NCI-H526 (cell line): ENCODE data around the gene PDGFD.
"Not testable (repeated sequence)": the region's sequence is repeated elsewhere in the genome, so short reads cannot be mapped to it uniquely, and the experiment has no call there.

Experiments used
- DNase-seq, 2 experiments: peaks; one replicate each; lab custom pipeline; 2025; lab: John Stamatoyannopoulos, UW

The PDGFD gene

DNA sequence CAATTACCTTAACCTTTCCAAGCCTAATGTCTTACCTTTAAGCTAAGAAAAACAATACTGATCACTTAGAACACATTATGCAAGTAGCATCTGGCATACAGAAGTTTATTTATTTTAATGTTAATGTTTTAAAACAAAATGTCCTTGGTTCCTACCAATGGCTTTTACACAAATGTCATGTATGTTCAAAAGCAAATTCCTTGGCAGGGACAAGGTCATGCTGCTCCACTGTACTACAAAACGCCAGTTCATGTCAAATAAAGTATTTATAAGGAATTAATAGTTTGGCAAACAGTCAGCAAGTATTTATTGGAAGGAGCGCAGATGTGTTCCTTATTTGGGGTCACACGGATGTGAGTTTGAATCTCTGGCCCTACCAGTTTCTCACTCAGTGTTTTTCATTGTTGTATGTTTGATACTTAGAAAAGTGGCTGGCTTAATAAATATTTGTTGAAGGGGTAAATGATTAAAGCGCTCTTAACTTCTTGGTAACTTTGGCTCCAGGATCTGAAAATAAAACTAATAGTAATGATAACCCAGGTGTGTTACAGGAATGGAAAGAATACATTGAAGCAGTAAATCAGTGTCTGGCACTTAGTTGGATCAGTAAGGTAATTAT, 108.9 kb downstream of the PDGFD start:
- DNase-seq: no peak

DNA sequence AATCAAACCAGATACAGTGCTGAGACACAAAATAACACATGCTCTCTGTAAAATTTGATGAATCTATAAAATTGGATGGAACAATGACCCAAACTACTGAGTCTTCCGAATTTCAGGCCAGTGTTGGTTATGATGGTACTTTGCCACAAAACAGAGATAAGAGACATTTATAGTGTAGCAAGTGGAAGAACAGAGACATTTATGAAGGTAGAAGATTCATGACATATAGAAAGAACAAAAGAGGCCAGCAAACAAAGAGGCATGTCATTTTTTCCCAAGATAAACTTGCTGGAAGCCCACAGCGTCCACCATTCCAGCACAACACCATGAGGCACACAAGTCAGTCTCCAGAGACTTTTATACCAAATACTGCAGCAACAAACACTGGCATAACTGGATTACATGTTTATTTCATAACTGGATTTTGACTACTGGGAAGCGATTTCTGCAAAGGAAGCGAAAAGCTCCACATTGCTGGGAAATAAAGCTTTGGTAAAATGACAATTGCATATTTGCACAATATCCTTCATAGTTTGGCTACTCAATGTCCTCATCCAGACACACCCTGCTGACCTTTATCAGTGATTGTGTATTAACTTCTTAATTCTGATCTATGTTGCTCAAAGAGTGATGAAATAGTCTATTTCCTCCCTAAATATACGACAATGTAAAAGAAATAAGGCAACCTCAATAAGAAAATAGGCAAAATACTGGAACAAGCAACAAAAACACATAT, 110.0 kb downstream of the PDGFD start:
- no peak for DNase-seq

DNA sequence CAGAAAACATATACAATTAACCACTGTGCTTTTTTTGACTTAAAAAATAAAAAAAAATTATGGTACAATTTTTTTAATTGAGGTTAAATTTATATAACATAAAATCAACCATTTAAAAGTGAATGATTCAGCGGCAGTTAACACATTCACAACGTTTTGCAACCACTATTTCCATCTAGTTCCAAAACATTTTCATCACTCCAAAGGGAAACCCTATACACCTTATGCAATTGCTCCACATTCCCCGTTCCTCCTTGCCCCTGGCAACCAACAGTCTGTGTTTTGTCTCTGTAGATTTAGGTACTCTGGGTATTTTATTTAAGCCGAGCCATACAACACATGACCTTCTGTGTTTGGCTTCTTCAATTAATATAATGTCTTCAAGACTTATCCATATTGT, 112.2 kb downstream of the PDGFD start:
- DNase-seq: no peak

DNA sequence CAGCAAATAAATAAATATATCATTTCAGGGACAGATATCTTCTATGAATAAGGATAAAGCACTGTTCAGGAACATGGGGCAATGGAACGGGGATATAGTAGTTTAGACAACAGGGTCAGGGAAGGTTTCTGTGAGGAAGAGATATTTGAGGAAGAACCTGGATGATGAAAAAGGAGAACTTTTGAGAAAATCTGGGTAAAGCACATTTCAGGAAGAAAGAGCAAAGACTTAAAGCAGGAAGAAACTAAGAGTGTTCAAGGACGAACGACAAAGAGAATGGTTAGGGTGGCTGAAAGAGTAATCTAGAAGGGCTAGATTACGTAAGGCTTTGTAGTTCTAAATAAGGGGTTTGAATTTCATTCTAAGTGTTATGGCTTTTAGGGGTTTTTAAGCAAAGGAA, 114.8 kb downstream of the PDGFD start:
- DNase-seq: no peak

DNA sequence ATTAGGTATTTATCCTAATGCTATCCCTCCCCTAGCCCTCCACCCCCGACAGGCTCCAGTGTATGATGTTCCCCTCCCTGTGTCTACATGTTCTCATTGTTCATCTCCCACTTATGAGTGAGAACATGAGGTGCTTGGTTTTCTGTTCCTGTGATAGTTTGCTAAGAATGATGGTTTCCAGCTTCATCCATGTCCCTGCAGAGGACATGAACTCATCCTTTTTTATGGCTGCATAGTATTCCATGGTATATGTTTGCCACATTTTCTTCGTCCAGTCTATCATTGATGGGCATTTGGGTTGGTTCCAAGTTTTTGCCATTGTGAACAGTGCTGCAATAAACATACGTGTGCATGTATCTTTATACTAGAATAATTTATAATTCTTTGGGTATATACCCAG, 117.1 kb downstream of the PDGFD start:
- not testable (repeated sequence) for DNase-seq

DNA sequence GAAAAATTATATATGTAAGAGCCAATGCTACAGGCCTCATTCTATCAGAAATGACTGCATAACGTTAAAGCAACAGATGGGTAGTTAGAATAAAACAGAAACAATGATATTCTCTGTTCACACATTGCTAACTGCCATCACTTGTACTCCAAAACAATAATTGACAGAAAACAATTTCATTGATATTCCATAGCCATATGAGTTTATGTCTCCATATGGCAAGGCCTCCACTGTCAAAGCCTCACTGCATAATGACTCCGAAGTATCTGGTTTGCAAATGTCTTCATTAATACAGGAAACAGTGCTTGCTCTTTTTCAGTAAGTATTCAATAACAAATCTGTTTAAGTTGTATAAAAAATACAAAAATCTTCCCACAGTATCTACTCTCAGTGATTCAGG, 117.6 kb downstream of the PDGFD start:
- DNase-seq: no peak

DNA sequence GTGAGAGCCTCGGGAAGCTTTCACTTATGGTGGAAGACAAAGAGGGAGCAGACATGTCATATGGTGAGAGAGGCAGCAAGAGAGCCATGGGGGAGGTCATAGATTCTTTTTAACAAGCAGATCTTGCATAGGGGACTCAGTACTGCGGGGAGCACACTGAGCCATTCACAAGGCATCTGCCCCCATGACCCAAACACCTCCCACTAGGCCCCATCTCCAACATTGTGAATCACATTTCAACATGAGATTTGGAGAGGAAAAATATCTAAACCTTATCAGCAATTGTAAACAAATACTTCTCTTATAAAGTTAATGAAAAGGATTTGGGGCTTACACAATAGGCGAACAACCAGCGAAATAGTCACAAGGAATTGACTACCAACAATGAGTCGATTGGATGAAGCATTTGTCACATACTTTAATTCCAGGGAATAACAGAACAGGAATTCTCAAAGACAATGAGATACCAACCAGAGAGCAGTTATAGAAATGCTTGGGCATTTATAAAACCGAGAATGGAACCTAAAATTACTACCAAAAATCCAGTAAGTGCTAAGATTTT, 120.2 kb downstream of the PDGFD start:
- no peak for DNase-seq

DNA sequence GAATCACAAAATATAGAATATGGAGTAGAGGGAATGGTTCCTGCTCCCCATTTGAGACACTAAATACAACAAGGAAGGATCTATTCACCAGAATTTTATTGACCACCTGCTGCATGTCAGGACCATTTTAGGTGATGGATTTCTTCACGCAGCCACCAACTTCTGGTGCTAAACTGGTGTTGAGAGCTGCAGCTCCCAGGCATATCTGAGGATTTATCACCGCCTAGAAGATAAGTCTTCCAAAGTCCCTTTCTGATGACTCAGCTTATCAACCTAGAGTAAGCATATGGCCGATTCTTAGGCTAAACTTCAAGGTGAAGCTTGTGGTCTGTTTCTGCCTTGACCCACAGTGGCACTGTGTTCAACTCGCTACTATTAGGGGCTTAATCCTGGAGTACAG, 120.8 kb downstream of the PDGFD start:
- no peak for DNase-seq

DNA sequence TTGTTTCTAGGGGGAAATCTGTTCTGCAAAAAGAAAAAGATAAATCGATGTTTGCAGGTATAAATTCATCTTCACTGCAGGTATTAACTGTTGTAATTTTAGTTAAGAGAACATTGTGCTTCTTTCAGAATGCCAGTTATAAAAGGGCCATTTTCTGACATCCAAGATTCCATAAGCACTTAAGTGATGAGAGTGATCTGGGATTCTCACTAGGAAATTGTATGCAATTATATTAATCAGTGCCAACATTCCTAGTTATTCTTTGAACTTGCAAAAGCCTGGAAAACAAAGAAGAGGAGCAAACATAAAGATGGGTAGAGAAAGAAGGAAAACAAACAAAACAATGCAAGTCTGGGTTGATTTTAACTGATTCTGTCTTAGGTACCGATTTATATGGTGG, 122.2 kb downstream of the PDGFD start:
- no peak for DNase-seq

DNA sequence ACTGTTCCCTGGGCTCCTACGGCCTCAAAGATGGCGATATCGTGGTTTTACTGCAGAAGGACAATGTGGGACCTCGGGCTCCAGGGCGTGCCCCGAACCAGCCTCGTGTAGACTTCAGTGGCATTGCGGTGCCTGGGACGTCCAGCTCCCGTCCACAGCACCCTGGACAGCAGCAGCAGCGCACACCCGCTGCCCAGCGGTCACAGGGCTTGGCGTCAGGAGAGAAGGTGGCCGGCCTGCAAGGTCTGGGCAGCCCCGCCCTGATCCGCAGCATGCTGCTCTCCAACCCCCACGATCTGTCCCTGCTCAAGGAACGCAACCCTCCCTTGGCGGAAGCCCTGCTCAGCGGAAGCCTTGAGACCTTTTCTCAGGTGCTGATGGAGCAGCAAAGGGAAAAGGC, 127.0 kb downstream of the PDGFD start:
- DNase-seq: no peak

DNA sequence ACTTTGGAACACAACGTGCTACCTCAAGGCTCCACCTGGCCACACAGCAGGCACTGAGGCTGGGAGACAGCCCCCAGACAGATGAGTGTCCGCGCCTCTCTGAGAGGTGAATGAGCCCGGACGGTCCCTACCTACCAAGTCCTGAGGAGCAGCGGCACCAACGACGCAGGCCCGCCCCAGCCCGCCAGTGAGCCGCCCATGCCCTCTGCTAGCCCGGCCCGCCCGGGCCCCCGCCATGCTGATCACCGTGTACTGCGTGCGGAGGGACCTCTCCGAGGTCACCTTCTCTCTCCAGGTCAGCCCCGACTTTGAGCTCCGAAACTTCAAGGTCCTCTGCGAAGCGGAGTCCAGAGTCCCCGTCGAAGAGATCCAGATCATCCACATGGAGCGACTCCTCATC, 127.4 kb downstream of the PDGFD start, which contains the start of gene DDI1:
Gene DDI1, plus strand, starts transcription at position 53 of the 400 bp plus-strand sequence. Its CDS starts 183 bp downstream, at position 236.
- DNase-seq: no peak

DNA sequence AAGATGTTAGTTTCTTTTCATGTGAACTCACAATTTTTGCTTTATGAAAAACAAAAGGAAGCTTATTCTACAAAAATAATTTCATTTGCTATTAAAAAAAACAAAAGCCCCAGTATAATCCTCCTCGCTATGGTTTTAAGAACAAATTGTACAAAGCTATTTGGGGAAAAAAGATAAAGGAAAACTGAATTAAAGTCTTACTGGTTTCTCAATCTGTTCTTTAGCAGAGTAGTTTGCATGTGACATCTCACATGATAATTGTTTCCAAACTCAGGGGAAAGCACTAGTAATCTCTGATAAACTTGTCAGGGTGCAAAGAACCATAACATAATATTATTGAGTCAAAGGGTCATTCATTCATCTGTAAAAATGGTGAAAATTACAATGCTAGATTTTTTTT, 130.4 kb downstream of the PDGFD start:
- DNase-seq: no peak

DNA sequence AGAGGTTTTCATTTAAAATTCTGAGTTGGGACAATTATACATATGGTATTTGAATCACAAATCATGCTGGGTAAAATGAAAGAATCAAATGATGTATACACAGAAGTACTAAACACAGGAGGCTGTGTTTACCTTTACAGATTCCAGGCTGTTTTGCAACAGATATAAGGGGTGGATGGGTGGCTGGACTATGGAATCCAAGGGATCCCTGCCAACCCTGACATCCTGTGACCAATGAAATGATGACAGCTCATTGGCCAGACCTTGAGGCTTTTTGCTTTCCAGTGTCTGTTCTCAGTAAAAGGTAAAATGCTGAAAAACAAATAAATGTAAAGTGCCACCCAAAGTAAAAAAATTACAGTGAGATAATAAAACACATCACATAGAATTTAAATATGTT, 130.8 kb downstream of the PDGFD start:
- peak in 1 of 2 experiments; percentile 43 for DNase-seq

DNA sequence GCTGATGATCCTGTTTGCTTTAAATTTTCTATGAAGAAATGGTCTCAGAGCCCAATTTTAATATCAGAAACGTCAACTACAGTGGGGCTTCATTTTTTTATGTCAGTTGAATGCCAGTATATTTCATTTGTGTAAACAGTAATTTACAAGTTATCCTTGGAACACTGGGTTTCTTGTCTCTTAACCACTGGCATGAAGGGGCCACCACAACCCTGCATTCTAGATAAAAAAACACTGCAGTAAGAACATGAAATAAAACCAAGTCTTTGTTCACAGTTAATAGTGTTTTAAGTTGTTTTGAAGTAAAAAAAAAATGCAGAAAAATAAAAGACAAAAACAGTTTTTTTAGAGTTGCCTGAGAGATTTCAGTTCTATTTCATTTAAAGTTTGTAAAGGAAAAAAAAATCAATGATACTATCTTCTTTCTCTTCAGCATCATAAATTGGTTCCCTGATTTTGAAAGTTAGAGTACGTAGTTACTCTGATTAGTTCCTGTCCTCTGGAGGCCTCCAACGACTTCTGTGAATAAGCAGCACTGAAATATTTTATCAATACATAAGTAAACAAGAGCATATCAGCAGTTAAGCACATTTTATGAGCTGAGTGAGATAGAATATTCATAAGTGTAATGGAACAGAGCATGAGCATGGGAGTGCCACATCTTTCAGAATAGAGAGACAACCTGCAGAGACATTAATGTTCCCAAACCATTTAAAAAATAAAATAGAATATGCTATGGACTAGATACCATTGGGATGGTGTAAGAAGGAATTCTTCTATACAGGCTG, 135.3 kb downstream of the PDGFD start:
- DNase-seq: peak; percentile 56 to 70

DNA sequence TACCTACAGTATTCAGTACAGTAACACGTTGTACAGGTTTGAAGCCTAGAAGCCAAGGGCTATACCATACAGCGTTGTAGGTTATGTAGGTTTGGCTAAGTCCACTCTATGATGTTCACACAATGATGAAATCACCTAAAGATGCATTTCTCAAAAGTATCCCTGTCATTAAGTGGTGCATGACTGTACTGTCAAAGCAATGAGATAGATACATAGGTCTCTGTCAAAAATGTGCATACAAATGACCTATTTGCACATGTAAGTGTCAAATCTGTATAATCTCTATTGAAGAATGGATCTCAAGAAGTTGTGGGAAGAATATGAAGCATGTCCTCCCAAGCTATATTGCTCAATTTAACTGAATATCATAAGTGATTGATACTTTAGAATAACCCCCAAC, 139.4 kb downstream of the PDGFD start:
- DNase-seq: no peak

DNA sequence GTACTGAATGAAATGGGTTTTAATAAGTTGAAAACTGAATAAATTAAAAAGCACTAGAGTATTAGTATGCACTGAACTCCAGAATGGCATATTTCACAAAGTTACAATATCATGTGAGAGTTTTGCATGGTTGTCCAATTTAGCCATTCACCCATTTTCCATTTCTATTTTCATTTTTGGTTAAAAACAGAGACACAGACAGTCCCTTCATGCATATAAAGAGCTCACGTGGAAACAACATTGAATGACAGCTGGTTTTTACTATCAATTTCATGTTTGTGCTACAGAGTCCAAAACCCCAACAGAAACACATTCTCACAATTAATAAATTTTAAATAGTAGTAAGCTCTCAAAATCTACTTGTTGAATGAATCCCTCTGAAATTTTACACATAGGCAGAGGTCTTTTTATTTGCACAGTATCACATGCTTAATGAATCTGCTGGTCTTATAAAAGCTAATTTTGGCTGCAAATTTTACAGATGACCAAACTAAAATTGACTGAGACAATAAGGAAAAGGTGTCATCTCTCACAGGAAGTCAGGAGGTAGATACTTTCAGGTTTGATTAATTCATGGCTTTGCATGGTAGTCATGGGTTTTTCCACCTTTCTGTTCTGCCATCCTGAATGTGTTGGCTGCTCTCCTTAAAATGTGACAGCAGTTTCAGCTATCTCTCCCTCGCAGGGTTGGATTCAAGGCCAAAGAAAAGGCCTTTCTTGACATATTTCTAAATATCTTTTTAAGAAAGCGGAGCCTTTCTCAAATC, 148.1 kb downstream of the PDGFD start:
- DNase-seq: no peak

DNA sequence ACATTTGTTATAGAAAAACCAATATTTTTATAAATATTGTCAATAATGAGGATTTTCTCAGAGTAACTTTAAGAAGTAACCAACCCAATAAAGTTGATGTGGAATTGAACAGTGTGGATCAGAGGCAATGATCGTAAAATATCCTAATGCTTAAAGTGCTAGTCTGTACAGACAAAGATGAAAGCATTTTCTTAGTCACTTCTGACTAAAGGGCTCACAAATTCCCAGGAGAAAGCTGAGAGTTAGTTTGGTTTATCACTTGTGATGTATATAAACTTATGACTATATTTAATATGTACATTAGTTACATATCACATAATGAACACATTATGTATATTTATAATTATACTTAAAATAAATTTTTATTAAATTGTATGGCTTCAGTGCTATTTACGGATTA, 152.9 kb downstream of the PDGFD start:
- DNase-seq: no peak

DNA sequence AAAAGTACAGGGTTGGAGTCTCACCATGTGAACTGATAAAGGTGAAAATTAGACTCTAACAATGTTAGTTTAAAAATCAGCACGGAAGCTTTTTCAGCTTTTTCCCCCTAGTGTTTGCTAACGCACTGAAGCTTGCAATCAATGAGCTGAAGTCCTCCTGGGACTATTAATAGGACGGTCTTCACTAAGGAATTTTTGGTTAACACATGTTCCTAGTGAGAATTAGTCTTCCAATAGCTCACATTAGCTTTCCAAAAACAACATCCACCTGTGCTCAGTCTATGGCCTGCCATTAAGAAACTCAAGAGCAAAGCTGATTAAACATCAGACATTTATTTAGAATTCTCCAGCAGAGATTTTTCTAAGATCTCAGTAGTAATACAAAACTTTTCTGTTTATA, 154.2 kb downstream of the PDGFD start:
- DNase-seq: no peak

DNA sequence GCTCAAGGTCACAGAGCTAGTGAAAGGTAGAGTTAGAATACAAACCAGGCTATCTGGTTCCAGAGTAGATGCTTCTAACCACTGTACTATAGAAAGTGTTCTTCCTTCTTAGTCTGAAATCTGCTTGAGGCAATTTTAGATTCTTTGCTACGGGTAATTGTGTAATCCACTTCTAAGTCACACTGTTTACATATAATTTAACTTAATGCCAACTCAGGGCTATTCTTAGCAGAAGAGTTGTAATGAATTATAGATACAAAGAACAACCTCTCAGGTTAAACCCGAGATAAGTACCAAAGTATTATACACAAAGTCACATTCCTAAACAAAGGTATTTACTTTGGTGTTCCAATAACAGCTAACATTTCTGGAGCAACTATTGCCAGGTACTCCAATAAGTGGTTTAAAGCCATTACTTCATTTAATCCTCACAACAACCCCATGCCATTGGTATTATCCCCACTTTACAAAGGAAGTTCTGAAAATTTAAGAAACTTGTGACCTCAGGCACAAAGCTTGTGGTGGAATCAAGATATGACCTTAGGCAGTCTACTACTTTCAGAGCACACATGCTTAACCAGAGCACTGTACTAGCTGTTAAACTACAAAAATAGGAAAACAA, 158.6 kb downstream of the PDGFD start:
- DNase-seq: no peak

DNA sequence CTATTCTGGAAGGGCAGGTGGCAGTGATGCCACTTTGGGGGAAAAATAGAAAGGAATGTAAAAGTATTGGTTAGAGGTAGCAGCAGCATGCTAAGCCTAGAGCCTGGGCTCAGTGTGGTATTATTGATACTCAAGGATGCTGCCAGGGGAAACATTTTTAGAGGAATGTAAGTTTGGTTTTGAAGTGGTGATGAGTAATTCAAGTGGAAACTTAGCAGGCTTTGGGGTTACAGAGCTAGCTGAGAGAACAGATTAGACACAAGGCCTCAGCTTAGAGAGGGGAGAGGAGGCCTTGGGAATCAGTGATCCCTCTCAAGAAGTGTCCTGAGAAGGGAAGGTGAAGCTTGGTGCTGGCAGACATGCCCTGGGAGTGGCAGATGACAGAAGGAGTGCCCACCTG, 160.5 kb downstream of the PDGFD start:
- DNase-seq: no peak

DNA sequence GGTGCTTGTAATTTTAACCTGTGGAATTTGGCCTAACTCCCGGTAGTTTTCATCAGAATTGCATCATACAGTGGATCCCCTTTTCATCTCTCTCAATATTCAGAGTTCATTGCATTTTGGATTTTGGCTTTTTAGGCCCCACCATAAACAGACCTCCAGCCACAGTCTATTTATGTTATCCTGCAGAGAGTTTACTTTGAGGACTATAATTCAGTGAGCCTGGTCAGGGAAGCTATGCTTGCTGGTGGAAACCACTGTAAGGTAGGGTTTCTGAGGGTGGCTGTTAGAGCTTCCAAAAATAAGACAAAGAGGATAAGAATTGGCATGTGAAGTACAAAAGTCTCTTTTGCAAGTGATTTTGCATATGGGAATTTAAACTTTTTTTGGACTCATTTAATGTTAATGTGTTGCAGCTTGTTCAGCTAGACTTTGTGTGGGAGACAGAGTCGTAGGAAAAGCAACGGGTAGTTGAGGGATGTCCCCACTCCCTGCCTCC, 162.3 kb downstream of the PDGFD start:
- DNase-seq: no peak
